ENCODE measurements around the gene NCOA7.

GRCh38 chr6:125957391-125957693 lies 166.6 kb downstream of the NCOA7 start:
- no peak for TF ChIP-seq POLR2A (IDR thresholded peaks at IDR 0.05)
- TF ChIP-seq CTCF (IDR thresholded peaks at IDR 0.05), result no peak
